Right lobe of liver (tissue), 6 donors: ENCODE measurements around the gene CARHSP1. TPM values are rescaled to one million over a fixed set of nuclear protein-coding genes. Genes with fewer than 3 reads are reported as not detected.
A peak's percentile ranks its signal among the peaks of the same experiment; 100 is the strongest.

Experiments
- ATAC-seq, 4 donors: fragments of 200-7000 bp; cut with Tn5 transposase; one replicate each; pipeline ENCODE4 v1.9.1; 2020; ENCODE audit warnings: mild to moderate bottlenecking in 4 of 4, moderate library complexity in 4 of 4
- DNase-seq, 3 donors: peaks; one replicate each; pipeline ENCODE4 v3.0.0-alpha.2; 2020
- H3K27ac ChIP-seq, 3 donors: fragments of 200-600 bp; one replicate each; pipeline ENCODE4 v1.8.0; 2022
- H3K27me3 ChIP-seq, 2 donors: fragments of 200-600 bp; one replicate each; pipeline ENCODE4 v1.8.0; 2022
- H3K36me3 ChIP-seq, 4 donors: fragments of 200-600 bp; sonication (generic) in 1 of 4; one replicate each; pipeline versions ENCODE4 v1.5.1 to v1.8.0; 2017 to 2022; ENCODE audit warnings: control low read depth in 1 of 4
- H3K4me1 ChIP-seq, 4 donors: fragments of 200-600 bp; sonication (generic) in 1 of 4; one replicate each; pipeline versions ENCODE4 v1.5.1 to v1.8.0; 2017 to 2022; ENCODE audit warnings: control low read depth in 1 of 4
- H3K4me3 ChIP-seq, 3 donors: fragments of 200-600 bp; one replicate each; pipeline ENCODE4 v1.8.0; 2022
- H3K9me3 ChIP-seq, 4 donors: fragments of 200-600 bp; sonication (generic) in 1 of 4; one replicate each; pipeline versions ENCODE4 v1.5.1 to v1.8.0; 2017 to 2022; ENCODE audit warnings: control low read depth in 1 of 4
- CTCF ChIP-seq, 4 donors: fragments of 200-600 bp in 3 of 4; fragments of 450-650 bp in 1 of 4; IDR thresholded peaks; one replicate each; pipeline versions ENCODE4 v1.5.1 to v1.8.0; 2016 to 2022; ENCODE audit warnings: antibody characterized with exemption in 4 of 4, mild to moderate bottlenecking in 2 of 4
- POLR2A ChIP-seq: fragments of 450-650 bp; IDR thresholded peaks from one replicate; pipeline ENCODE4 v1.6.1; 2017; ENCODE audit warnings: antibody characterized with exemption, mild to moderate bottlenecking
- WGBS: methylation state at CpG from one replicate; pipeline ENCODE4 v1.1.6; 2018; ENCODE audit warnings: low coverage, low lambda C conversion rate; ENCODE audit not compliant: insufficient coverage; ENCODE audit errors: missing lambda C conversion rate; 5-methylcytosine and 5-hydroxymethylcytosine counted together
- intact Hi-C, 2 donors: fragments of 100-400 bp; cut with DNase I; formaldehyde crosslinking; loops; one replicate each; pipeline versions ENCODE4 v1.11.2 to v1.14.1; 2022
- total RNA-seq, 6 experiments: library from RNA; depleted of rRNA in 2 of 6; stranded (reverse); fragments of >200 nt in 2 of 6; fragmentation: NEBNext Ultra II Directional in 3 of 6; extraction: Animal tissue kit (Norgen Biotek cat#: 25700) in 3 of 6; gene quantifications; one replicate each; pipeline versions ENCODE4 v1.1.0 to v1.2.4, GENCODE V29; 2016 to 2023
- donor health status: DM: no; HTN: yes; CAD: no.
- donor health status: DM: no; HTN: no; CAD: no.
- donor health status: DM: no; HTN: no; CAD: no.
- donor health status: DM: no; HTN: yes; CAD: no.
- donor health status: DM: no; HTN: yes; CAD: no.

CARHSP1 gene
- total RNA-seq, 6 experiments from 2014 or later, result 61.5 to 132 (median 73.1) TPM

DNA sequence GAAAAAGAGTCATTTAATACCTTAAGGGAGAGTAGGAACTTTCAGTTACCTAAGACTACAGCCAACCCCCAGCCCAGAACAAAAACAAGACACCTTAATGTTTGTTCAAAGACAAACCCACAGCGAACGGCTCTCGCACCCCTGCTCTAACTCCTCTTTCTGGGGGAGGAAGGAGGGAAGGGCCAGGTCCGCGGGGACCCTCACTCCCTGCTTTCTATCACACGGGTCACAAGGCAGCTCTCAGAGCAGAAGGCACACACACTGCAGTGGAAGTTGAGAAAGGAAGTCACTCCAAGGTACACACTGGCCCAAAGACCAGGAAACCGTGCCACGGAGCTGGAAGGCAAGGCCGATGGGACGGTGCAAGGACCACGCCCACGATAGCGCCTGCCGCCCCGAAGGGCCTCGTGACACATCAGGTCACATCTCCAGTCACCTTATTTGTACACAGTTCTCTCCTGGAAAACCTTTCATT, 23.3 kb upstream of the CARHSP1 start:
- intact Hi-C loops, result loop anchor here in 1 of 2 donors (10.0 kb wide), 1 partner anchor 113 kb away; no protein-coding TSS in a partner anchor

GRCh38 chr16:8890549-8890921, 21.7 kb upstream of the CARHSP1 start:
- ATAC-seq, result no peak
- intact Hi-C loops, result loop anchor here in 1 of 2 donors (10.0 kb wide), 1 partner anchor 114 kb away; no protein-coding TSS in a partner anchor
- peak in 1 of 3 donors; percentile 16 for DNase-seq
- no peaks in the 10 kb centered on the region for H3K4me1 ChIP-seq
- peaks cover 12 to 50% (median 24%) of the 10 kb centered on the region in 4 donors for H3K36me3 ChIP-seq
- WGBS, result 95% methylated on average over 4 of the region's 5 CpGs
- H3K27me3 ChIP-seq, result no peaks in the 10 kb centered on the region
- H3K9me3 ChIP-seq, result no peaks in the 10 kb centered on the region
- no peak overlapping the region for H3K27ac ChIP-seq
- no peak overlapping the region for H3K4me3 ChIP-seq
- TF ChIP-seq CTCF (IDR thresholded peaks at IDR 0.05) (no peak), POLR2A (no peak)

More for the DNA sequence above, 23.3 kb upstream of the CARHSP1 start:
- Histone ChIP-seq H3K4me1 (no peaks in the 10 kb centered on the region), H3K27ac (no peak overlapping the region), H3K36me3 (peaks cover 21 to 66% (median 32%) of the 10 kb centered on the region in 4 donors), H3K4me3 (no peak overlapping the region), H3K27me3 (no peaks in the 10 kb centered on the region), H3K9me3 (no peaks in the 10 kb centered on the region)
- no peak for ATAC-seq
- no peak for TF ChIP-seq CTCF (IDR thresholded peaks at IDR 0.05)
- no peak for TF ChIP-seq POLR2A
- DNase-seq, result peak in 1 of 3 donors; percentile 42
- 93% methylated on average over 9 of the region's 16 CpGs for WGBS

GRCh38 chr16:8889893-8890548, 21.2 kb upstream of the CARHSP1 start:
- Histone ChIP-seq H3K36me3 (peaks cover 9 to 45% (median 19%) of the 10 kb centered on the region in 4 donors), H3K4me3 (no peak overlapping the region)

More at GRCh38 chr16:8889893-8890548, 21.2 kb upstream of the CARHSP1 start:
- DNase-seq, result peak in 1 of 3 donors; percentile 28
- ATAC-seq, result no peak
- WGBS, result 81% methylated on average over 8 of the region's 14 CpGs
- H3K4me1 ChIP-seq, result no peaks in the 10 kb centered on the region
- H3K27ac ChIP-seq, result no peak overlapping the region
- H3K9me3 ChIP-seq, result no peaks in the 10 kb centered on the region
- intact Hi-C loops, result loop anchor here (10.0 kb wide), 3 partner anchors 115 to 325 kb away; no protein-coding TSS in a partner anchor
- H3K27me3 ChIP-seq, result no peaks in the 10 kb centered on the region
- no peak for TF ChIP-seq CTCF (IDR thresholded peaks at IDR 0.05)
- TF ChIP-seq POLR2A, result no peak
